Glutamatergic neuron (in vitro differentiated cells): Measurements from ENCODE around the gene NEGR1. TPM values are rescaled to one million over a fixed set of nuclear protein-coding genes. Genes with fewer than 3 reads are reported as not detected.

Experiments used
- DNase-seq: peaks from one replicate; pipeline ENCODE4 v3.0.0; 2022
- H3K27ac Mint-ChIP-seq: one replicate; pipeline ENCODE4 v1.8.0; 2020; ENCODE audit warnings: mild to moderate bottlenecking, mixed read lengths, inconsistent platforms; ENCODE audit not compliant: unreplicated experiment
- H3K27me3 Mint-ChIP-seq: one replicate; pipeline ENCODE4 v1.8.0; 2020; ENCODE audit warnings: mild to moderate bottlenecking, moderate library complexity, mixed read lengths, inconsistent platforms; ENCODE audit not compliant: unreplicated experiment
- H3K36me3 Mint-ChIP-seq: one replicate; pipeline ENCODE4 v1.8.0; 2020; ENCODE audit warnings: mild to moderate bottlenecking, mixed read lengths, inconsistent platforms; ENCODE audit not compliant: unreplicated experiment
- H3K4me1 Mint-ChIP-seq: one replicate; pipeline ENCODE4 v1.8.0; 2020; ENCODE audit warnings: mild to moderate bottlenecking, low read depth, mixed read lengths, inconsistent platforms; ENCODE audit not compliant: unreplicated experiment
- H3K4me3 Mint-ChIP-seq: one replicate; pipeline ENCODE4 v1.8.0; 2020; ENCODE audit warnings: mild to moderate bottlenecking, mixed read lengths, inconsistent platforms; ENCODE audit not compliant: unreplicated experiment
- H3K9me3 Mint-ChIP-seq: one replicate; pipeline ENCODE4 v1.8.0; 2020; ENCODE audit warnings: mild to moderate bottlenecking, moderate library complexity, mixed read lengths, inconsistent platforms; ENCODE audit not compliant: unreplicated experiment
- total RNA-seq: library from RNA; stranded (reverse); fragmentation: NEBNext Ultra II Directional; extraction: Animal tissue kit (Norgen Biotek cat#: 25700); gene quantifications from one replicate; pipeline ENCODE4 v1.2.1, GENCODE V29; 2021; ENCODE audit not compliant: unreplicated experiment
- TF ChIP-seq, protein P1 (sequence below): fragments of 200-600 bp; sonication (generic); IDR thresholded peaks from one replicate; pipeline ENCODE4 v1.5.0; 2021; ENCODE audit not compliant: partially characterized antibody, unreplicated experiment

NEGR1 gene
- total RNA-seq, 1 donor from 2014 or later = 0.51 TPM

DNA sequence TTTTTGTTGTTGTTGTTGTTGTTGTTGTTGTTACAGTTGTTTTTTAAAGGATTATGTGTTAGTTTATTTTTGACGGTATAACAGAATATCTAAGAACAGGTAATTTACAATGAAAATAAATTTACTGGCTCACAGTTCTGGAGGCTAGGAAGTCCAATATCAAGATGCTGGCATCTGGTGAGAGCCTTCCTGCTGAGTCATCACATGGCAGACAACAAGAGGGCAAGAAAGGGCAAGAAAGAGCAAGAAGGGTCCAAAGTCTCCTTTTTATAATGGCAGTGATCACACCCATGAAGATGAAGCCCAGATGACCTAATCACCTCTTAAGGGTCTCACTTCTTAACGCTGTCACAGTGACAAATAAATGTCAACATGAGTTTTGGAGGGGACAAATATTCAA, 142.1 kb downstream of the NEGR1 start:
- no peak overlapping the region for H3K4me3 Mint-ChIP-seq
- H3K27ac Mint-ChIP-seq = no peak overlapping the region
- H3K36me3 Mint-ChIP-seq = peaks cover 3% of the 10 kb centered on the region
- no peaks in the 10 kb centered on the region for H3K4me1 Mint-ChIP-seq
- TF ChIP-seq, protein P1, sequence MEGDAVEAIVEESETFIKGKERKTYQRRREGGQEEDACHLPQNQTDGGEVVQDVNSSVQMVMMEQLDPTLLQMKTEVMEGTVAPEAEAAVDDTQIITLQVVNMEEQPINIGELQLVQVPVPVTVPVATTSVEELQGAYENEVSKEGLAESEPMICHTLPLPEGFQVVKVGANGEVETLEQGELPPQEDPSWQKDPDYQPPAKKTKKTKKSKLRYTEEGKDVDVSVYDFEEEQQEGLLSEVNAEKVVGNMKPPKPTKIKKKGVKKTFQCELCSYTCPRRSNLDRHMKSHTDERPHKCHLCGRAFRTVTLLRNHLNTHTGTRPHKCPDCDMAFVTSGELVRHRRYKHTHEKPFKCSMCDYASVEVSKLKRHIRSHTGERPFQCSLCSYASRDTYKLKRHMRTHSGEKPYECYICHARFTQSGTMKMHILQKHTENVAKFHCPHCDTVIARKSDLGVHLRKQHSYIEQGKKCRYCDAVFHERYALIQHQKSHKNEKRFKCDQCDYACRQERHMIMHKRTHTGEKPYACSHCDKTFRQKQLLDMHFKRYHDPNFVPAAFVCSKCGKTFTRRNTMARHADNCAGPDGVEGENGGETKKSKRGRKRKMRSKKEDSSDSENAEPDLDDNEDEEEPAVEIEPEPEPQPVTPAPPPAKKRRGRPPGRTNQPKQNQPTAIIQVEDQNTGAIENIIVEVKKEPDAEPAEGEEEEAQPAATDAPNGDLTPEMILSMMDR = no peak
- no peak for DNase-seq
- H3K9me3 Mint-ChIP-seq = no peaks in the 10 kb centered on the region
- no peaks in the 10 kb centered on the region for H3K27me3 Mint-ChIP-seq

GRCh38 chr1:72137656-72138055, 144.7 kb downstream of the NEGR1 start:
- Mint-ChIP-seq H3K27me3 (no peaks in the 10 kb centered on the region), H3K4me3 (no peak overlapping the region), H3K36me3 (peaks cover 3% of the 10 kb centered on the region), H3K9me3 (no peaks in the 10 kb centered on the region), H3K4me1 (no peaks in the 10 kb centered on the region), H3K27ac (no peak overlapping the region)
- no peak for DNase-seq
- TF ChIP-seq, protein P1 = no peak

DNA sequence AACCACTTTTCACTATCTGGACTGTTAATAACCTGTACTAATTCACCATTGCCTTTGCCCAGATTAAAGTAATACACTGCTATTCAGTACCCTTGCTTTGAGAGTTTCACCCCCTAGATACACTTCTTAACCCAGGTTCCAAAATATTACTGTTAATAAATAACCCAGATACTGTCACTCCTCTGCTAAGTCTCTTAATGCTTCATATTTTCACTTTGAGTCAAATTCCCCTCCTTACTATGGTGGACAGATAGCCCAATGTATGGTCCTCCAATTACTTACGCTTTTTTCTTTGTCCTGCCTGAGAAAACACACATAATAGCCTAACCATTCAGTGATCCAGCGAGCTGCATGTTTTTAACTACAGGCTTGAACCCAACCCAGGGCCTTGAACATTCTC, 152.5 kb downstream of the NEGR1 start:
- Mint-ChIP-seq H3K36me3 (no peaks in the 10 kb centered on the region), H3K27me3 (peaks cover 1% of the 10 kb centered on the region), H3K27ac (no peak overlapping the region), H3K4me1 (no peaks in the 10 kb centered on the region), H3K9me3 (no peaks in the 10 kb centered on the region), H3K4me3 (no peak overlapping the region)
- TF ChIP-seq, protein P1 = no peak
- no peak for DNase-seq

DNA sequence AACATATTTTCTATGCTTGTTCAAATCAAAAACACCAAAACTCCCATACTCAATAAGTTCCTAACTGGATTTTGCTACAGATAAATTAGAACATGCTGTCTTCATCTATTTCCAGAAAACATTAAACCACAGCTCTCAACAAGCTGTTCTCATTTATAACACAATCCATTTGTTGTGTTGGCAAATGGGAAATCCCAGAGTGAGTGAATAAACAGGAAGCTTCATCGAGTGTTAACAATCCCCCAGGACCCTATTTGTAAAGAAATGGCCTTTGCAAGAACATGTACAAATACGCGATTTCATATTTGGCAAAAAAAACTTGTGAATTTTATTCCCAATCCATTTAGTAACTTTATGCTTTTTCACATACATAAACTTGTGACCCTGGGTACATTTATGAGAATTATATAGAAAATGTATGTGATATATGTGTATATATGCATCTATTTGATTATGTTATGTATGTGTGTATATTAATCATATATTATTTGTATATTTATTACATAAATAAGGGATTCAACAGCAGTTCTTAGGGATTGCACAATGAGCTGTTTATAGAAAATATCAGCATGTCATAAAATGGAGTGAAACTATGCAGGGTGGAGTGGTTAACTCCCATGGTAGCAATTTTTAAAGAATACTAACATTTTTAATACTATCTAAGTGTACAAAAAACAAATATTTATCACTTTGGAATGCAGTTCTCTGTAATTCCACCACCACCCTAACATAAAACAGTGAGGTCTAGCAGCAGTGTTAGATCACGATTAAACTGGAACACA, 160.0 kb downstream of the NEGR1 start:
- H3K9me3 Mint-ChIP-seq = peaks cover 3% of the 10 kb centered on the region

DNA sequence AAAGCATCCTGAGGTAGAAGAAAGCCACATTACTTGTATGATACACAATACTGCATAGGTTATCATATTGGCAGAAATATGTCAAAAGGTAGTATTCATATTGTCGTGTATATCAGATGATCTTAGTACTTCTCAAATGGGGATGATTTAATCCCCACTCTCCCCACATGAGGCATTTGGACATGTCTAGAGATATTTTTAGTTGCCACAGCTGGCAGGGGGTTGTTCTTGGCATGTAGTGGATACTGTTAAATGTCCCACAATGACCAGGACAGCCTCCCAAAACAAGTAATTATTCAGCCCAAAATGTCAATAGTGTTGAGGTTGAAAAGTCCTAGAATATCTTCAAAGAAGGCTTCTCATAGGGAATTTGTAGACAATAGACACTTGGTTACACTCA, 162.8 kb downstream of the NEGR1 start:
- Mint-ChIP-seq H3K4me1 (no peaks in the 10 kb centered on the region), H3K27me3 (no peaks in the 10 kb centered on the region), H3K9me3 (peaks cover 3% of the 10 kb centered on the region), H3K36me3 (no peaks in the 10 kb centered on the region), H3K4me3 (no peak overlapping the region), H3K27ac (no peak overlapping the region)
- DNase-seq = no peak
- TF ChIP-seq, protein P1 = no peak

More for the DNA sequence above, 160.0 kb downstream of the NEGR1 start:
- Mint-ChIP-seq H3K4me3 (no peak overlapping the region), H3K27ac (no peak overlapping the region), H3K4me1 (no peaks in the 10 kb centered on the region), H3K27me3 (peaks cover 1% of the 10 kb centered on the region), H3K36me3 (no peaks in the 10 kb centered on the region)
- TF ChIP-seq, protein P1 = no peak
- no peak for DNase-seq
